ENCODE data around the gene PRPH. TPM values are rescaled to one million over a fixed set of nuclear protein-coding genes. Genes with fewer than 3 reads are reported as not detected.

Gene PRPH
- total and polyA plus RNA-seq, 2 of the 8 experiments (the other 6 are each of a cell fraction or from before 2014, with no cell fraction given) = 0.79 to 1.4 TPM

DNA sequence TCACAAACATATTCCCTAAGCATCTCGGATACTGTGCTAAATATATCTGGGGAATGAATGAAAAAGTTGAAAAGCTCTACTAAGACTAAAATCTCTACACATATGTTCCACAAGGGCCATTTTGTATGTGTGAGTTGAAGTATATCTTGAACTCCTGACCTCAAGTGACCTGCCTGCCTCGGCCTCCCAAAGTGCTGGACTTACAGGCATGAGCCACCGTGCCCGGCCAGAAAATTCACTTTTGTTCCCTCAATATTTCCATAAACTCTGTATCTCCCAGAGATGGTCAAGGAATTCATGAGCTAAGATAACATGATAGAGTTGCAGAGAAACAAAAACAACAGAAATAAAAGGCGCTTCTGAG is 31.6 kb upstream of the PRPH start:
- Histone ChIP-seq H4K20me1 (replicated peaks in 1 of 2; ENCODE audit: control insufficient read depth in 1 of 2, insufficient read depth in 2 of 2, low read length in 2 of 2) (peaks cover 0 to 6% of the 10 kb centered on the region in 2 experiments), H3K9me3 (ENCODE audit: insufficient read depth in 2 of 2, low read depth in 1 of 2, low read length in 1 of 2) (no peaks in the 10 kb centered on the region), H3K79me1 (ENCODE audit: low read depth, low read length) (peaks cover 8% of the 10 kb centered on the region; the same call in 1 of the 2 replicates), H3K79me2 (ENCODE audit: control insufficient read depth in 1 of 2, insufficient read depth in 2 of 2, low read length in 2 of 2) (peaks cover 8 to 30% of the 10 kb centered on the region in 2 experiments), H2AK5ac (ENCODE audit: low read depth, low read length) (no peak overlapping the region), H3K36me3 (ENCODE audit: control insufficient read depth in 2 of 4, insufficient read depth in 4 of 4, low read length in 3 of 4) (peaks cover 0 to 17% (median 4%) of the 10 kb centered on the region in 4 experiments; a peak in 4 of 8 replicates), H2BK5ac (ENCODE audit: low read depth, low read length) (no peak overlapping the region), H2BK20ac (ENCODE audit: low read length) (no peak overlapping the region), H3K14ac (ENCODE audit: insufficient read length) (no peak overlapping the region), H3K23ac (ENCODE audit: insufficient read length) (no peak overlapping the region), H4K8ac (ENCODE audit: extremely low read depth, insufficient read depth, low read length) (no peak overlapping the region), H3K27ac (ENCODE audit: low read depth, low read length) (no peak overlapping the region), H2BK120ac (replicated peaks; ENCODE audit: low read depth, low read length) (no peak overlapping the region), H3K56ac (replicated peaks; ENCODE audit: insufficient read length, low read depth, low read length) (no peak overlapping the region), H3K27me3 (replicated peaks in 1 of 4; ENCODE audit: control insufficient read depth in 3 of 4, extremely low read depth in 1 of 4, insufficient read depth in 3 of 4, low read length in 3 of 4) (no peaks in the 10 kb centered on the region), H2AFZ (ENCODE audit: low read length) (no peak overlapping the region), H3K9ac (replicated peaks in 1 of 4; ENCODE audit: extremely low read depth in 1 of 4, low read depth in 3 of 4, low read length in 3 of 4) (no peak overlapping the region), H4K5ac (ENCODE audit: insufficient read length, low read depth, low read length) (no peak overlapping the region), H3K18ac (ENCODE audit: extremely low read depth, low read length) (no peak overlapping the region), H4K91ac (replicated peaks; ENCODE audit: insufficient read length, low read length) (no peak overlapping the region), H3K4ac (replicated peaks; ENCODE audit: insufficient read length, low read depth, low read length) (no peak overlapping the region), H2BK12ac (ENCODE audit: low read depth, low read length) (no peak overlapping the region), H3K4me2 (ENCODE audit: insufficient read depth in 1 of 2, low read depth in 2 of 2, low read length in 2 of 2) (no peak overlapping the region; a peak in 1 of 4 replicates), H3K23me2 (ENCODE audit: low read depth, low read length) (peaks cover 4% of the 10 kb centered on the region; the same call in 1 of the 2 replicates), H3K4me3 (ENCODE audit: extremely low read depth in 1 of 4, insufficient read depth in 2 of 4, low read depth in 3 of 4, low read length in 4 of 4) (peak overlapping the region in 1 of 4 experiments; percentile 94; a peak in 2 of 8 replicates), H3K4me1 (replicated peaks in 1 of 4; ENCODE audit: control insufficient read depth in 3 of 4, insufficient read depth in 4 of 4, low read length in 3 of 4) (peaks cover 0 to 2% (median 0%) of the 10 kb centered on the region in 4 experiments; a peak in 4 of 7 replicates), H2BK15ac (ENCODE audit: low read length) (no peak overlapping the region)
- ChIA-PET POLR2A (ENCODE audit: partially characterized antibody) (interaction anchor here (0.7 to 5.2 kb wide), 12 partner anchors 9 to 133 kb away, joined by 3 to 111 read pairs (median 11); partner anchors contain the start of genes PRPH, TROAP and TUBA1B), CTCF (ENCODE audit: partially characterized antibody) (interaction anchor here (1.0 to 2.3 kb wide), 11 partner anchors 9 to 320 kb away, joined by 3 to 10 read pairs (median 4); no protein-coding TSS in a partner anchor)
- no peak for FAIRE-seq
- no peak for DNase-seq (ENCODE audit: low read depth in 1 of 2, low spot score in 2 of 2)
- TF ChIP-seq HDAC6 (IDR thresholded peaks at IDR 0.05; ENCODE audit: low read depth, low read length) (no peak), SUZ12 (IDR thresholded peaks at IDR 0.05; ENCODE audit: low read length) (no peak)
- WGBS, 2 experiments (ENCODE audit: extremely low coverage in 1 of 2, insufficient coverage in 1 of 2, insufficient read length in 1 of 2, insufficient replicate concordance in 2 of 2, low coverage in 1 of 2, low lambda C conversion rate in 2 of 2, missing lambda C conversion rate in 1 of 2) = 88% methylated on average over 5 of the region's 5 CpGs; no CpG with 5 or more reads in 1 of the 2 experiments

Data from H1 (cell line).